ENCODE data around the gene B4GALNT2.
"Not testable (repeated sequence)": the region's sequence is repeated elsewhere in the genome, so short reads cannot be mapped to it uniquely, and the experiment has no call there.

- not testable (repeated sequence) for TF ChIP-seq GABPA (IDR thresholded peaks at IDR 0.05; ENCODE audit: borderline replicate concordance, insufficient read depth, low read length); POLR2A (IDR thresholded peaks at IDR 0.05; ENCODE audit: control extremely low read depth in 1 of 2, low read depth in 2 of 2, low read length in 2 of 2); EZH2 (IDR thresholded peaks at IDR 0.05; ENCODE audit: low read depth, low read length, severe bottlenecking); TAF1 (IDR thresholded peaks at IDR 0.05; ENCODE audit: low read depth, low read length); EGR1 (IDR thresholded peaks at IDR 0.05; ENCODE audit: borderline replicate concordance, low read depth, low read length); SUZ12 (IDR thresholded peaks at IDR 0.05; ENCODE audit: low read length); POLR2AphosphoS5 (IDR thresholded peaks at IDR 0.05; ENCODE audit: low read depth, low read length); CEBPB (IDR thresholded peaks at IDR 0.05; ENCODE audit: low read depth, low read length); RBBP5 (IDR thresholded peaks at IDR 0.05; ENCODE audit: borderline replicate concordance, low read depth, low read length); TCF12 (IDR thresholded peaks at IDR 0.05; ENCODE audit: low read depth, low read length)
- TF ChIP-seq, protein P1, sequence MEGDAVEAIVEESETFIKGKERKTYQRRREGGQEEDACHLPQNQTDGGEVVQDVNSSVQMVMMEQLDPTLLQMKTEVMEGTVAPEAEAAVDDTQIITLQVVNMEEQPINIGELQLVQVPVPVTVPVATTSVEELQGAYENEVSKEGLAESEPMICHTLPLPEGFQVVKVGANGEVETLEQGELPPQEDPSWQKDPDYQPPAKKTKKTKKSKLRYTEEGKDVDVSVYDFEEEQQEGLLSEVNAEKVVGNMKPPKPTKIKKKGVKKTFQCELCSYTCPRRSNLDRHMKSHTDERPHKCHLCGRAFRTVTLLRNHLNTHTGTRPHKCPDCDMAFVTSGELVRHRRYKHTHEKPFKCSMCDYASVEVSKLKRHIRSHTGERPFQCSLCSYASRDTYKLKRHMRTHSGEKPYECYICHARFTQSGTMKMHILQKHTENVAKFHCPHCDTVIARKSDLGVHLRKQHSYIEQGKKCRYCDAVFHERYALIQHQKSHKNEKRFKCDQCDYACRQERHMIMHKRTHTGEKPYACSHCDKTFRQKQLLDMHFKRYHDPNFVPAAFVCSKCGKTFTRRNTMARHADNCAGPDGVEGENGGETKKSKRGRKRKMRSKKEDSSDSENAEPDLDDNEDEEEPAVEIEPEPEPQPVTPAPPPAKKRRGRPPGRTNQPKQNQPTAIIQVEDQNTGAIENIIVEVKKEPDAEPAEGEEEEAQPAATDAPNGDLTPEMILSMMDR (IDR thresholded peaks at IDR 0.05; ENCODE audit: control extremely low read depth in 1 of 3, insufficient read depth in 1 of 3, low read depth in 1 of 3, low read length in 3 of 3): not testable (repeated sequence)
Measured at GRCh38 chr17:49145654-49146053, 13.1 kb downstream of the B4GALNT2 start.
